GM19328 (cell line): ENCODE results near the gene COL18A1.

Experiments
- ATAC-seq: cut with Tn5 transposase; IDR thresholded peaks from one replicate; pipeline ENCODE4 v1.9.1; 2021; ENCODE audit warnings: mild to moderate bottlenecking, moderate library complexity; ENCODE audit not compliant: unreplicated experiment

The COL18A1 gene

DNA sequence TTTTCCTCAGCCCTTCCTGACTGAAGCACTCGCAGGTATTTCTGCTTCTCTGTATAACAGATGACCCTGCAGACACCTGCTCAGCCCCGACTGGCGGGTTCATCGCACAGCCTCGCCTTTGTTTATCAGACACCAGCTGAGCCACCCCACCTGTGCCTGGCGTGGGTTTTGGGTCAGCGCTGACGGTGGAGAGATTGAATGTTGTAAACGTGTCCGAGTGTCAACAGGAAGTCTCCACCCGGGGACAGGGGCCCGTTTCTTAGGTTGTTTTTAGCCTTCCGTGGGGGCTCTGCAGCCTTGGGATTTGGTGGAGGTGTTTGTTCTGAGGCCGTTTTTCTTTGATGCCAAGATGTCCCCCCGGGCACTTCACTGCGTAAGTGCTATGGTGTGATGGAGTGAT is 60.1 kb downstream of the COL18A1 start:
- no peak for ATAC-seq

DNA sequence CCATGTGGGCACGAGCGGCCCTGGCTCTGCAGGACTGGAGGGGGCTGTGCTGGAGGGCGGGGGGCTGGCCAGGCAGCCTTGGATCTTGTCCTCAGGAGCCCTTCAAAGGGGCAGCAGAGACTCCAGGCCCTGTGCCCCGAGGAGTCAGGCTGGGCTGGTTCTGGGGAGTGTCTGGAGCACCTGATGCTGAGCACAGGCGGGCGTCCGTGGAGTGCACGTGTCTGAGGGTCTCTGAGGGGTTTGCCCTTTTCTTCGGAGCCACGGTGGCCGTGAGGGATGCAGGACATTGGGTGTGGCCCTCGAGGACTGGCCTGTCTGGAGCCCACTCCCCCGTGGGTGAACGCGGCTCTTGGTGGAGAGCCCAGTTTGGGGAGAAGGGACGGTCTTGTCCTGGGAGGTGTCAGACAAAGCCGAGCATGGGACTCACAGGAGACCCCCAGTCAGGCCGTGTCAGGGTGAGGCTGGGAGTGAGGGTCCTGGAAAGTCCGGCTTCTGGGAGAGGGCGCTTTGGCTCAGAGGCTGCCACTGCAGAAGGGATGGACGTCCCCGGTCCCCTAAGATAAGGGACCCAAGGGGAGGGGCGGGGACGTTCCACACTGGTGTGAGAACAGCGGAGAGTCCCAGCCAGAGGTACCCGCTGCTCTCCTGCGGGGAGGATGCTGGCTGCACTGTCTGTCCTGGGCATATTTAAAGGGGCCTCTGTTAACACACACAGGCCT is 60.8 kb downstream of the COL18A1 start:
- no peak for ATAC-seq

DNA sequence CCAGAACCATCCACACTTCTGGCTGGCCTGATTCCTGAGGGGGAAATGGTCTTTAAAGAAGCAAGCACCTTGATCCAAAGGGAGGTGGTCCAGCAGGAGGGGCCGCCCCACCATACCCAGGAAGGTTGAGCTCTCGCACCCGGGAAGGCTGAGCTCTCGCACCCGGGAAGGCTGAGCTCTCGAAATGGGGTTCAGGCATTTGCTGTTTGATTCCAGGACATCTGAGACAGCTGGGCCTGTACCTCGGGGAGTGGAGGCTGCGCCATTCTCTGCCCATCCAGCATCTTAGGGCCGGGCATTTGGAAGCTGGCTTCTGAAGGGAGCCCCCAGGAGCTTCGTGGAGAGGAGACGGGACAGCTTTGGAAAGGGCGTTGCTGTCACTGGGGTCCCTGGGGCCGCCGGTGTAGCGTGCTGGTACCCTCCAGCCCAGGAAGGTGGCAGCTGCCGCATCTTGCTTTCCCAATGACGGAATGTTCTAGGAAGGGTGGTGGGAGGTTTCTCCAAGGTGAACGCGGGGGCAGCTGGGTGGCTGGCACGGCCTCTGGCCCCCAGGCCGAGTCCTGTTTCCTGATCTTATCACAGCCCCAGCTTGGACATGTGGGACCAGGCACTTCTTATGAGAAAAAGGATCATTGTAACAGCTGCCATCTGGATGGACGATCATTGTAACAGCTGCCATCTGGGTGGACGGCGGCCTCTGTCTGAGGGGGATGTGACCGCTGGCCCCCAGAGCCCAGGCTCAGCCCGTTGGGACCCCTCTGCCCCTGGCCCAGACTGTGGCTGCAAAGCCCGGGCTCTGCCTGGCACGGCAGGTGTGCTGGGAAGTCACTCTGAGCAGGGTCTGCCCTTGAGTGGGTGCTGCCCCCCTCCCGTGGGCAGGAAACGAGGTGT is 61.6 kb downstream of the COL18A1 start:
- no peak for ATAC-seq

DNA sequence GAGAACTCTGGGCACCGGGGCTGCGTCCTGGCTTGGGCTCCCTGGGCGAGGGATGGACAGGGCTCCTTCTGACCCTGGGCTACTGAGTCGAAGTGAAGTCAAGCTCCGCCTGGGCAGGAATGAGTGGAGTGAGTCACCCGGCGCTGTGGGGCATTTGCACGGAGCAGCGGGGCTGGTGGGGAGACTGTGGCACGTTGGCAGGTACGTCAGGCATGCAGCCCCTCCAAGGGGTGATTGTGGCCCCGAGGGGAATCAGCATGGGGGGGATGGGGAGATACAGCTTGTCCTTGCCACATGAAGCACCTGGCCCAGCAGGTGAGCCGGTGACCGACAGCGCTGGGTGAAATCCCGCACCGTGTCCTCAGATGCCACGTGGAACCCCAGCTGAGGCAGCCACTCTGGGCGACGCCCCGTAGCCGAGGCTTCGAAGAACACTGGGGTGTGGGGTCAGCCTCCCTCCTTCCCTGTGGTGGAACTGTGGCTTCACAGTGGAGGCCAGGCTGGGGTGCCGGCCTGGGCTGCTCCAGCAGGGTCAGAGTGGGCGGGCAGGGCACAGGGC is 62.3 kb downstream of the COL18A1 start:
- no peak for ATAC-seq

DNA sequence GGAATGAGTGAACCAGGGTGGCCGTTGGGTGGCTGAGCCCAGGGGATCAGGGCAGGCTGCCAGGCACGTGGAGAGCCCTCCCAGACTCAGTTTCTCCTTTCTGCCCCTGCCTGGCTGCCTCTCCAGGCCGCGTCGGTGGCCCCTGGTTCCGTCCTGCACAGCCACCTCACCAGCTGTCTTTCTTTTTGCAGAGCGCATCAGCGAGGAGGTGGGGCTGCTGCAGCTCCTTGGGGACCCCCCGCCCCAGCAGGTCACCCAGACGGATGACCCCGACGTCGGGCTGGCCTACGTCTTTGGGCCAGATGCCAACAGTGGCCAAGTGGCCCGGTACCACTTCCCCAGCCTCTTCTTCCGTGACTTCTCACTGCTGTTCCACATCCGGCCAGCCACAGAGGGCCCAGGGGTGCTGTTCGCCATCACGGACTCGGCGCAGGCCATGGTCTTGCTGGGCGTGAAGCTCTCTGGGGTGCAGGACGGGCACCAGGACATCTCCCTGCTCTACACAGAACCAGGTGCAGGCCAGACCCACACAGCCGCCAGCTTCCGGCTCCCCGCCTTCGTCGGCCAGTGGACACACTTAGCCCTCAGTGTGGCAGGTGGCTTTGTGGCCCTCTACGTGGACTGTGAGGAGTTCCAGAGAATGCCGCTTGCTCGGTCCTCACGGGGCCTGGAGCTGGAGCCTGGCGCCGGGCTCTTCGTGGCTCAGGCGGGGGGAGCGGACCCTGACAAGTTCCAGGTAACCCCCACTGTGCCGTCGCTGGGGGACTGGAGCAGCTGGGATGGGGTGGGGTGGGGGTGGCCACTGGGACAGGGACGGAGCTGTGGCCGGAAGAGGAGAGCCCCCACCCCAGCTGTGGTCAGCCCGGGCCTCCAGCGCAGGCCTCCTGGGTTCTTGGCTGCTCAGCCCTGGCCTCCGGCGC is 63.3 kb downstream of the COL18A1 start:
- ATAC-seq: no peak

DNA sequence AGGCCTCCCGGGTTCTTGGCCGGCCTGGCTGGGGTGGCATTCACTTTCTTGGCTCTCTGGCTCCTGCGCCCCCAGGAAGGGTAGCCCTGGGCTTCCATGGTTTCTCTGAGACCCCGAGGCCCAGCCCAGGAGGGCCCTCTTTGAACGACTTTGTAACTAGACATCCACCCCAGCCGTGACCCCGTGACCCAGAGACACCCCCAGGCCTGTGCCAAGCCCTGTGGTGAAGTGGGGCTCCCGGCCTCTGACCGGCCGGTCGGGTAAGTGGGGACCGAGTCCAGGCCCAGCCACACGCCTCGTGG is 64.0 kb downstream of the COL18A1 start:
- no peak for ATAC-seq

DNA sequence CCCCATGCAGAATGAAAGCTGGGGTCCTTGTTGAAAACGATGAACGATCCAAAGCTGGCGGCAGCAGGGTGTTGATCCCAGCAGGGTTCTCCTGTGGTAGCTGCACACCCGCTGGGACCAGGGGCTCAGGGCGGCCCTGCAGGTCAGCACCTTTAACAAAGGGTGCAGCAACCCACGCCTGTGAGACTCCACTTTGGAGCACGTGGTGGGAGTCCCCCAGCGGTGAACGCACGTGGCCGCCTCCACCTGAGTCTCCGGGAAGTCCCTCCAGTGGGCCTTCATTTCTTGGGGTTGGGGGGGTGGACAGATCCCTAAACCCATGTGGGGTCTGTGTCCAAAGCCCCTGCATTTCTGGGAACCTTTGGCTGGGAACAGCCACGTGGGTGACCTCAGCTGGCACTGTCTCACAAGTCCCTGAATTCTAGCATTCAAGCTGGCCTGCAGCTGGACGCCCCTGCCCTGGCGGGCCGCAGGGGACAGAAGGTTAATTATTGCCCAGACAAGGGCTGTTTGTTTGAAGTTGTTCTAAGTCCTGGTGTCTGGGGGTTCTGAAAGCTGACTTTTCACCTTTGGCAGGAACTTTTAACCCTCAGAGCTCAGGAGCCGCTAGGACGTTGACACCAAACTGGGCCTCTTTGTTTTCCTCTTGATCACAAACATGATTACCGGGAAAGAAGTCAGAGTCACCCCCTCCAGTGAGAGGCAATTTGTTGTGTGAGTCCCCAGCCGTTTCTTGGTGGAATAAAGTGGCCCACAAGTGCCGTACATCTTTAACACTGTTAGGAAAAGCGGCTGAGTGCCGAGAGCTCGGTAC is 64.5 kb downstream of the COL18A1 start:
- no peak for ATAC-seq

GRCh38 chr21:45470087-45470515 is 65.1 kb downstream of the COL18A1 start:
- ATAC-seq: no peak

DNA sequence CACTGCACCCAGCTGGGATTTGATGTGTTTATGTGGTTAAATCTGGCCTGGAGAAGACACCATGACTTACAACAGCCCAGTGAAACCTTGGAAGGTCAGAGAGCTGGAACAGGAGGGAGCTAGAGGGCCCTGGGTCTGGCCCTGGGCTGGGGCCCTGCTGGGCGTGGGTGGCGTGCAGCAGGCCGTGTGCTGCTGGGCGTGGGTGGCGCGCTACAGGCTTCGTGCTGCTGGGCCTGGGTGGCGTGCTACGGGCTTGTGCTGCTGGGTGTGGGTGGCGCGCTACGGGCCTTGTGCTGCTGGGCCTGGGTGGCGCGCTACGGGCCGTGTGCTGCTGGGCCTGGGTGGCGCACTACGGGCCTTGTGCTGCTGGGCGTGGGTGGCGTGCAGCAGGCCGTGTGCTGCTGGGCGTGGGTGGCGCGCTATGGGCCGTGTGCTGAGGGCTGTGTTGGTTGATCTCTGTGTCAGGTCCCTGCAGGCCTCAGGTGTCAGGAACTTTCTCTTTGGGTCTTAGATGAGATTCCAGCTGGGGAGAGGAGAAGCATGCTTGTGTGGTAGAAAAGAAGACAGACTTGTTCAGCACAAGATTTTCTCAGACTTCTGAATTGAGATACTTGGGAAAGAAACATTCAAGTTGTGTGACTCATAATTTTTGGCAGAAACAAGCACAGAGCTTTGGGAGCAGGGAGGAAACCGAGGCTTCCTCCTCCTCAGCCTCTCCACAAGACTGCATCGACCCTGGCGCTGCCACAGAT is 66.0 kb downstream of the COL18A1 start:
- ATAC-seq: no peak

DNA sequence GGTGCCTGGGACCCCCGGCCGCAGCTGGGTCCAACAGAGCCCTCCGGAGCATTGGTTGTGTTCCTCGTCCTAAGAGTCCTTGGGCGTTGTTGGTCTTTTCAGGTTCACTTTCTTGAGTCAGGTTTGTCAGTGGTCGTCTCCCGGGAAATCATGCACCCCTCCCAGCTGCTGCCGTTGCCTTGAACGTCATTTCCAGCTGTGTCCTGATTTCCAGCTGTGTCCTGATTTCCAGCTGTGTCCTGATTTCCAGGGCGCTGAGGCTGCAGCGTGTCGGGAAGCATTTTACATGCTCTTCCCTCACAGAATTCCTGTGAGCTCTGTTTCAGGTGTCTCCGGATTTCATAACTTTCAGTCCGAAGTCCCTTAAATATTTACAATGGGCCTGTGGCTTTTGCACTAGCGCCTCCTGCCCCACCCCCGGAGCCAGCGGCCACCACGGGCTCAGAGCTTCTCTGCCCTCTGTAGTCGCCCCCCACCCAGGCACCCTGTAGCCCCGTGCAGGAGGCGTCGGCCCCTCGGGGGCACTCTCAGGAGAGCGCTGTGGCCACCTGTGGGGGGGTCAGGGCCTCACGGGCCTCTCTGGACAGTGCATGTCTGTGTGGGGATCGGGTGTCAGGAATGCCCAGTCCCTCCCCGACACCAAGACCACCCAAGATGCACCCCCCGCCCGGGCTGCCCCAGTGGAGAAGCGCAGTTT is 66.7 kb downstream of the COL18A1 start:
- no peak for ATAC-seq

DNA sequence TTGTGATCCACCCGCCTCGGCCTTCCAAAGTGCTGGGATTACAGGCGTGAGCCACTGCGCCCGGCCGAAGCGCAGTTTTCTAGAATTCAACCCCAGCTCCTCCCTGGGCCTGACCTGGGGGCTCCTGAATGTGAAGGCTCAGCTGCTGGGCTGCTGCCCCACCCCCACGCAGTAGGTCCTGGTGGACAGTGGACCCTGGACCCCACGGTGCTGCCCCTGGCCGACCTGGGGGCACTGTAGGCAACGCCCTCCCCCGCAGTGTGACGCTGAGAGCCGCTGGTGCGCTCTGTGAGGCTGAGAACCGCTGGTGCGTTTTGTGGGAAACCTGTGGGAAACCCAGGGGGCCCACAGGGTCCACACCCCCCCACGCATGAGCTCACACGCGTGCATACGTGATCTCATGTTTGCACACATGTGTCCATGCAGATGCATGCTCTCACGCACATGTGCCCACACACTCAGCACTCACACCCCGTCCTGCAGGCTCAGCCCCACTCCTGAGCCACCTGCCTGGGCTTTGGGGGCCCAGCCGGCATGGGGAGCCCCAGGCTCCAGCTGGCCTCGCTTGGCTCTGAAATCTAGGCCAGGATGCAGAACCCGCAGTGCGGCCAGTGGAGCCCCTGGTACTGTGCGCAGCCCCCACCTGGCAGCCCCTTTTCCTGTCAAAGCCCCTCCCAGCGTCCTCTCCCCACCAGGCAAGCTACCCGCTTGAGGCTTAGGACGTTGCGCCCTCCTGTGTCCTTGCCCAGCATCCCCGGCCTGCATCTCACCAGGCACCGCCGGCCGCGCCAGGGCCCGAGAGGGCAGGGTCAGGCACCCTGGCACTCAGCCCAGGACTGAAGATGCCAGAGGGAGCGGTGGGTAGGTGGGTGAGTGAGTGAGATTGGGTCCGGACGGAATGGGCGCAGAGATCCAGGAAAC is 67.7 kb downstream of the COL18A1 start:
- no peak for ATAC-seq

DNA sequence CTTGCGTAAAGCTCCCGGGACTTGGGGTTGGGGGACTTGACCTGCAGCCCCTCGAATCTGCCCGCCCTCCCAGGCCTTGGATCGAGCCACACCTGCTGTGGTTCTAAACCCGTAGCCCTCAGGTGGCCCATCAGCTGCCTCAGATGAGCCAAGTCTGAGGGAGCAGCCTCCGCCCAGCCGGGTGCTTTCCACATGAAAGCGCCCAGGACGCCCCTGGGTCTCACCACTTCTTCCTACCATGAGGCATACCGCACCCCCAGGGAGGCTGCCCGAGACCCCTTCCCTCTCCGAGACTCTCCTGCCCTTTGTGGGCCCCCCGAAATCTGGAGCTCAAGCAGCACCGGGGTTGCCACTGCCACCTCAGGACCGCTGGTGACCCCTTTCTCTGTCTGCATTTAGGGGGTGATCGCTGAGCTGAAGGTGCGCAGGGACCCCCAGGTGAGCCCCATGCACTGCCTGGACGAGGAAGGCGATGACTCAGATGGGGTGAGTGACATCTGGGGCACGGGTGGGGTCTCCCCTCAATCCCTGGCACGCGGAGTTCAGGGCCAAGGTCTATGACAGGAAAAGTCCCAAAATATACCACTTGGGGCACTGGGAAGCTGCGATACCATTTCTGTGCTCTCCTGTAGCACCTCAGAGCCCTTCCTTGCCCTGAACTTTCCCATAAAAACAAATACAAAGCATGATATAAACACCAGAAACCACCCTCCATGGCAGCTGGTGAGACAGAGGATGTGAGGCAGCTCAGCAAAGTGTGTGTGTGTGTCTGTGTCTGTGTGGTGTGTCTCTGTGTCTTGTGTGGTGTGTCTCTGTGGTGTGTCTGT is 68.7 kb downstream of the COL18A1 start:
- no peak for ATAC-seq

DNA sequence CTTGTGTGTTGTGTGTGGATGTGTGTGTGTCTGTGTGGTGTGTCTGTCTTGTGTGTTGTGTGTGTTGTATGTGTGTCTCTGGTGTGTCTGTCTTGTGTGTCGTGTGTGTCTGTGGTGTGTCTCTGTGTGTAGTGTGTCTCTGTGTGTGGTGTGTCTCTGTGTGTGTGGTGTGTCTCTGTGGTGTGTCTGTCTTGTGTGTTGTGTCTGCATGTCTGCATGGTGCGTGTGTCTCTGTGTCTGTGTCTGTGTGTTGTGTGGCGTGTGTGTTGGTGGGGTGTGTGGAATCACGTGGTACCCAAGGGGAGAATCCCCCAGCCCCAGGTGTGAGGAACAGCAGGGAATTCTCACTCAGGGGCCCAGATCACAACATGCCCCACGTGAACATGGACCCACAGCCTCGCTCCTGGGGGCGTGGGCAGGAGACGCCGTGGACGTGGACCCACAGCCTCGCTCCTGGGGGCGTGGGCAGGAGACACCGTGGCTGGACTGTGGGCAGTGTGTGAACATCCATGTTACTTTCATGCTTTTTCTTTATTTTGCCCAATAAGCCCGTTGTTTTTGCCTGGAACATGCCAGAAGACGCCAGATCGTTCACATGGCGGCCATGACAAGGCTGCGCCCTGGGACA is 69.5 kb downstream of the COL18A1 start:
- ATAC-seq: no peak

- ATAC-seq: no peak
Observed at GRCh38 chr21:45475004-45475685, 70.2 kb downstream of the COL18A1 start.

DNA sequence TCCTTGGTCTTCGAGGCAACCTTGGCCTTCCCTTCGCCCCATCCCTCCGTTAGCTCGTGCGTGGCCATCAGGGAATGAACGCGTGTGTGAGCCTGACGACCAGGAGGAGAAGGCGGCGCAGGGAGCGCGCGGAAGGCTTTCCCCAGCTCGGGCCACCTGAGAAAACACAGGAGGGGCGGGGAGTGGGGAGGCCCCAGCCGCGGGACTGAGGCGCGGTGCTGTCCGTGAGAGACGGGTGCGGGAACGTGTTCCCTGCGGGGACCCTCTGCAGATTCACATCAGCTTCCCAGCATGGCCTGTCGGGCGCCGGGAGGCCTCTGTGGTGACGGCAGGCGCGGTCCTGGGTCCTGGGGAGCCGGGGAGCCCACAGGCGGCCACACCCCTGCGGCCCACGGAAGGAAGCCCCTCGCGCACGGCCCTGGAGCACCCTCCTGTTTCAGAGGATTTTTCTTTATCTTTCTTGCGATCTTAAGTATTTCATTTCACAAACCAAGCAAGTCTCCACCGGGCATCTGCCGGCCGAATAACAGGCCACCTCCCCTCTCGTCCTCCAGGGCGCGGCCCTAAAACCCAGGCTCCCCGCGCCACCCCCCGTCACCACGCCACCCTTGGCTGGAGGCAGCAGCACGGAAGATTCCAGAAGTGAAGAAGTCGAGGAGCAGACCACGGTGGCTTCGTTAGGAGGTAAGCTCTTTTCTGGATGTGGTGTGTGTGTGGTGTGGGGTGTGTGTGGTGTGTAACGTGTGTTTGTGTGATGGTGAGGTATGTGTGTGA is 71.0 kb downstream of the COL18A1 start:
- ATAC-seq: no peak
